SK-N-SH (cell line): ENCODE results near the gene PAN2. TPM values are rescaled to one million over a fixed set of nuclear protein-coding genes. Genes with fewer than 3 reads are reported as not detected.
"Not testable (repeated sequence)": the region's sequence is repeated elsewhere in the genome, so short reads cannot be mapped to it uniquely, and the experiment has no call there.

Source experiments
- CTCF ChIA-PET: fragments of 300-600, 350-600 bp; formaldehyde crosslinking; extraction: SDS; loops from one replicate; lab custom pipeline; 2021; lab: Yijun Ruan, JAX
- POLR2A ChIA-PET: fragments of 350-600 bp; sonication (Branson Sonifier 250); formaldehyde crosslinking; extraction: SDS; loops from one replicate; lab custom pipeline; 2020; ENCODE audit warnings: antibody characterized with exemption, inconsistent platforms; lab: Yijun Ruan, JAX
- DNase-seq: peaks from one replicate; pipeline ENCODE4 v3.0.0; 2012
- H2AFZ ChIP-seq: fragments of 200-600 bp; sonication (generic); 2 replicates; pipeline ENCODE4 v1.8.1; 2016; ENCODE audit warnings: antibody characterized with exemption, mild to moderate bottlenecking, low read depth
- H3F3A ChIP-seq: fragments of 200-600 bp; sonication (generic); replicated peaks from 2 replicates; pipeline ENCODE3; 2016; ENCODE audit warnings: antibody characterized with exemption, mild to moderate bottlenecking; ENCODE audit not compliant: insufficient read depth
- H3K27ac ChIP-seq, 2 experiments: fragments of 200-500 bp in 1 of 2; fragments of 200-600 bp in 1 of 2; sonication (Bioruptor generic) in 1 of 2; sonication (generic), shearing (Covaris generic) in 1 of 2; 2 replicates each; pipeline versions ENCODE4 v1.5.1 to v1.6.1; 2014 to 2016; ENCODE audit warnings: low read depth in 2 of 2, inconsistent platforms in 1 of 2, low read length in 1 of 2, mild to moderate bottlenecking in 1 of 2, mixed read lengths in 1 of 2
- H3K27me3 ChIP-seq: fragments of 200-600 bp; sonication (generic), shearing (Covaris generic); 2 replicates; pipeline ENCODE4 v1.6.1; 2016; ENCODE audit warnings: mixed run types; ENCODE audit not compliant: insufficient read depth
- H3K36me3 ChIP-seq, 2 experiments: fragments of 200-500 bp in 1 of 2; fragments of 200-600 bp in 1 of 2; sonication (Bioruptor generic) in 1 of 2; sonication (generic) in 1 of 2; replicated peaks in 1 of 2; 2 replicates each; pipeline versions ENCODE3 to v1.5.1; 2014 to 2016; ENCODE audit warnings: low read length in 1 of 2, mild to moderate bottlenecking in 1 of 2; ENCODE audit not compliant: insufficient read depth in 2 of 2, control insufficient read depth in 1 of 2
- H3K4me1 ChIP-seq, 2 experiments: fragments of 200-500 bp in 1 of 2; fragments of 200-600 bp in 1 of 2; sonication (Bioruptor generic) in 1 of 2; sonication (generic), shearing (Covaris generic) in 1 of 2; 2 replicates each; pipeline versions ENCODE4 v1.5.1 to v1.6.1; 2014 to 2016; ENCODE audit warnings: low read depth in 1 of 2, low read length in 1 of 2, mixed run types in 1 of 2; ENCODE audit not compliant: insufficient read depth in 2 of 2, control insufficient read depth in 1 of 2
- H3K4me2 ChIP-seq: fragments of 200-600 bp; sonication (generic), shearing (Covaris generic); 2 replicates; pipeline ENCODE4 v1.6.1; 2017; ENCODE audit warnings: mixed run types
- H3K4me3 ChIP-seq, 2 experiments: fragments of 200-500 bp in 1 of 2; fragments of 200-600 bp in 1 of 2; sonication (Bioruptor generic) in 1 of 2; sonication (generic), shearing (Covaris generic) in 1 of 2; 2 replicates each; pipeline versions ENCODE4 v1.5.1 to v1.8.1; 2014 to 2016; ENCODE audit warnings: low read depth in 2 of 2, inconsistent platforms in 1 of 2, low read length in 1 of 2, mild to moderate bottlenecking in 1 of 2, mixed read lengths in 1 of 2, moderate library complexity in 1 of 2
- H3K79me2 ChIP-seq: fragments of 200-600 bp; sonication (generic); 2 replicates; pipeline ENCODE4 v1.8.1; 2017; ENCODE audit warnings: mild to moderate bottlenecking; ENCODE audit not compliant: insufficient read depth
- H3K9ac ChIP-seq: fragments of 200-600 bp; sonication (generic); 2 replicates; pipeline ENCODE4 v1.6.1; 2017; ENCODE audit warnings: mixed run types
- H3K9me2 ChIP-seq: fragments of 200-600 bp; sonication (generic); 2 replicates; pipeline ENCODE4 v1.6.1; 2017; ENCODE audit warnings: mixed run types
- H3K9me3 ChIP-seq: fragments of 200-600 bp; sonication (generic); 2 replicates; pipeline ENCODE4 v1.6.1; 2017; ENCODE audit warnings: mixed run types, mild to moderate bottlenecking, moderate library complexity
- H4K20me1 ChIP-seq: fragments of 200-600 bp; sonication (generic); 2 replicates; pipeline ENCODE4 v1.6.1; 2017; ENCODE audit warnings: mild to moderate bottlenecking, mixed run types; ENCODE audit not compliant: insufficient read depth
- CTCF ChIP-seq: fragments of 200-600 bp; sonication (generic); IDR thresholded peaks from 2 replicates; pipeline ENCODE4 v1.6.1; 2017; ENCODE audit warnings: antibody characterized with exemption, mild to moderate bottlenecking, moderate library complexity
- RAD21 ChIP-seq: IDR thresholded peaks from 2 replicates; pipeline ENCODE4 v1.6.1; 2012; ENCODE audit warnings: mild to moderate bottlenecking, low read length
- RXRA ChIP-seq: IDR thresholded peaks from 2 replicates; pipeline ENCODE4 v1.4.0; 2012; ENCODE audit warnings: low read depth, mild to moderate bottlenecking, borderline replicate concordance
- SMC3 ChIP-seq: IDR thresholded peaks from 2 replicates; pipeline ENCODE4 v1.6.1; 2012; ENCODE audit warnings: low read depth, low read length, improper control_type of control experiment
- YY1 ChIP-seq: IDR thresholded peaks from 2 replicates; pipeline ENCODE4 v1.4.0; 2012; ENCODE audit warnings: low read depth, mild to moderate bottlenecking
- ZBTB33 ChIP-seq: IDR thresholded peaks from 2 replicates; pipeline ENCODE4 v1.4.0; 2012; ENCODE audit warnings: low read depth, borderline replicate concordance
- WGBS: methylation state at CpG from one replicate; pipeline ENCODE4 v1.1.6; 2017; ENCODE audit warnings: low lambda C conversion rate; 5-methylcytosine and 5-hydroxymethylcytosine counted together
- polyA plus RNA-seq, 3 experiments: library from polyadenylated mRNA; depleted of rRNA; stranded (reverse); fragments of >200 nt; gene quantifications; 2 replicates each; pipeline ENCODE4 v1.2.3, GENCODE V29; 2012

Gene PAN2
- polyA plus RNA-seq, 1 of the 3 experiments (the other 2 are of a cell fraction), result 37.1 TPM

- H3K36me3 ChIP-seq, result peaks cover 47 to 61% of the 10 kb centered on the region in 2 experiments
- H3F3A ChIP-seq, result peaks cover 51% of the 10 kb centered on the region
- H2AFZ ChIP-seq, H3K4me2 ChIP-seq, H3K4me3 ChIP-seq, H3K27me3 ChIP-seq, H3K27ac ChIP-seq, H3K9me2 ChIP-seq, DNase-seq, H3K9me3 ChIP-seq, H4K20me1 ChIP-seq, POLR2A ChIA-PET, H3K79me2 ChIP-seq, H3K9ac ChIP-seq, H3K4me1 ChIP-seq: not testable (repeated sequence)
- CTCF ChIA-PET, result interaction anchor here (0.9 to 1.9 kb wide), 3 partner anchors 14 to 191 kb away, joined by 3 to 8 read pairs (median 4); partner anchors contain the start of genes ANKRD52 and SMARCC2
- WGBS, result 100% methylated on average over 1 of the region's 2 CpGs
These were observed 61.3 kb downstream of the PAN2 start for GRCh38 chr12:56272468-56272867.

GRCh38 chr12:56271031-56271430 is 62.8 kb downstream of the PAN2 start:
- TF ChIP-seq RAD21, result peak; percentile 32; the same call in 1 of the 2 replicates
- no peak for TF ChIP-seq ZBTB33
- TF ChIP-seq YY1, result no peak
- 0 out of 2 replicates have a peak, but pooled peaks have one; percentile 16 for TF ChIP-seq SMC3
- TF ChIP-seq RXRA, result no peak
- TF ChIP-seq CTCF, result peak; percentile 58
- H3K4me2 ChIP-seq, result no peak overlapping the region
- CTCF ChIA-PET, result interaction anchor here (0.7 to 1.3 kb wide), 3 partner anchors 12 to 193 kb away, joined by 3 to 8 read pairs (median 7); partner anchors contain the start of gene ANKRD52
- no peak overlapping the region; a peak in 1 of 4 replicates for H3K27ac ChIP-seq
- H3K4me1 ChIP-seq, result peaks cover 0 to 8% of the 10 kb centered on the region in 2 experiments; a peak in 1 of 4 replicates
- no peak overlapping the region for H3K4me3 ChIP-seq
- POLR2A ChIA-PET, result interaction anchor here (0.6 kb wide), 1 partner anchor 24 kb away, joined by 3 read pairs; no protein-coding TSS in a partner anchor
- H3K27me3 ChIP-seq, result no peaks in the 10 kb centered on the region
- 45% methylated on average over 1 of the region's 1 CpG for WGBS
- DNase-seq, result no peak
- no peak overlapping the region for H3K9ac ChIP-seq
- H3F3A ChIP-seq, result peaks cover 58% of the 10 kb centered on the region
- peaks cover 39 to 56% of the 10 kb centered on the region in 2 experiments for H3K36me3 ChIP-seq
- no peaks in the 10 kb centered on the region for H3K79me2 ChIP-seq
- no peaks in the 10 kb centered on the region for H3K9me2 ChIP-seq
- no peak overlapping the region for H2AFZ ChIP-seq
- H4K20me1 ChIP-seq, result no peaks in the 10 kb centered on the region
- no peaks in the 10 kb centered on the region for H3K9me3 ChIP-seq
